HG02938 (cell line): ENCODE data around the gene PTPRM.

ENCODE experiments used
- ATAC-seq: cut with Tn5 transposase; IDR thresholded peaks from one replicate; pipeline ENCODE4 v1.9.1; 2021; ENCODE audit warnings: mild to moderate bottlenecking, moderate library complexity; ENCODE audit not compliant: unreplicated experiment

PTPRM gene

GRCh38 chr18:7624697-7625096, 57.6 kb downstream of the PTPRM start:
- ATAC-seq, result no peak

GRCh38 chr18:7626175-7626921, 59.2 kb downstream of the PTPRM start:
- ATAC-seq, result no peak

GRCh38 chr18:7626922-7627440, 59.9 kb downstream of the PTPRM start:
- no peak for ATAC-seq

GRCh38 chr18:7629416-7629815, 62.3 kb downstream of the PTPRM start:
- no peak for ATAC-seq

DNA sequence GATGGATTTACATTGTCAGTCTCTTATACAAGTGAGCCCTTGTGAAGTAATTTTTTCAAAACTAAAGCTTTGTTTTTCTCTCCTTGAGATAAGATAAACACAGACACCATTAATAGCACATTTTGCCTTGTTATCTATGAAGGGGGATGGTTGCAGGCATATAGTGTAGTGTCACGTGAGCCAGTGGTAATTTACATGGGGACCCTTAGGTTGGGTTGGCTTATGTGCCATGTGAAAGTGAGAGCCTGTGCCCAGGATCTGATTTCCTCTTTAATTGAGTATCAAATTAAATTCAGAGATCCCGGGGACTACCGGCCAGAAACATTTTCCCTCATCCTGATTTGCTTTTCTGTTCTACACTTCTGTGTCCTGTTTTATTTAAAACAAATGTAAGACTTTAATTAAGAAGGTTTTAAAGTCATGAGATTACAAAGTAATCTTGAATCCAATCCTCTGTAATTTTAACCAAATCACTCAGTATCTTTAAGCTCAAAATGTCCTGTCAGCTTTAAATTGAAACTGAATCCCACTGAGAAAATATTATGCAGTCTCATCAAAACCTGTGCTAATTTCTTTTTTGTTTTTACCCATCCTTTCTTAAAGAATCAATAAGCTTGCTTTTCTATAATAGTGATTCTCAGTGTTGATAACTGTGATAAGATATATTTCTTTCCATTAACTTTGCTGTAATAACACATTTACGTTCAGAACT, 63.8 kb downstream of the PTPRM start:
- no peak for ATAC-seq

DNA sequence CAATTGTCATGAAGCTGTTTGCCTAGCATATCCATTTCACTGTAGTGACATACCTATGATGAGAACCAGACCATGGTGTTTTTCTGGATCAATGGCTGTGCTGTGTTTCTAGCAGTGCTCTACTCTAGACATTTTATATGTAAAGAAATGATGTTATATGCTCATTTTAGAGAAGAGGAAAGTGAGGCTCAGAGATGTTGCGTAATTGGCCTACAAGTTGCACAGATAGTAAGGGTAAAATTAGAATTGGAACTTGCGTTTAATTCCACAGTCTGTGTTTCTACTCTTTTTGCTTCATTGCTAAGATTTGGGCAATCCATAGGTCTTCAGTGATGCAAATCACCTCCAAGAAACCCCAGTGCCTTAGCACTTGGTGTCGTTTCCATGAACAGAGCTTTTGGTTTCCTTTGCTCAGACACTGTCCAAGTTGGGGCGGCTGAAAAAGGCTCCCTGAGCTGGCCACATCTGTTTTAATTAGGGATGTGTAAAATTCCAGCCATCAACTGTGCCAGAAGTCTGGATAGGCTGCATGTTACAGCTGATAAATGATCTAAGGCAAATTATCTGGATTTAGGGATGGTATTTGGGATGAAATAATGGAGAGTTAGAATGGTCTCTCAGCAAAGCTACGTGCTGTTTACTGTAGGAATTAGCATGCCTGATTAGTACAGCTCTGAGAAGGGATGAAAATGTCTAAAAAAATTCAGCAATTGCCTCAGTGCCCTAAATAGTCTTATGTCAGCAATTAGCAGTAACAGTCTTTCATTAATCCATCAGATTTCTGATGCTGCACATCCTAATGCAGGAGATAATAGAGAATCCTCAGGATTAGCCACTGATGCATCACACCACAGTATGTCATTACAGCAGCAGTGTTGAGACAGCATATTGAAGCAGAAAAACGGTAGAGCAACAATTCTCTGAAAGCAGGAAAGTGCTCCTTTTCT, 65.3 kb downstream of the PTPRM start:
- no peak for ATAC-seq

DNA sequence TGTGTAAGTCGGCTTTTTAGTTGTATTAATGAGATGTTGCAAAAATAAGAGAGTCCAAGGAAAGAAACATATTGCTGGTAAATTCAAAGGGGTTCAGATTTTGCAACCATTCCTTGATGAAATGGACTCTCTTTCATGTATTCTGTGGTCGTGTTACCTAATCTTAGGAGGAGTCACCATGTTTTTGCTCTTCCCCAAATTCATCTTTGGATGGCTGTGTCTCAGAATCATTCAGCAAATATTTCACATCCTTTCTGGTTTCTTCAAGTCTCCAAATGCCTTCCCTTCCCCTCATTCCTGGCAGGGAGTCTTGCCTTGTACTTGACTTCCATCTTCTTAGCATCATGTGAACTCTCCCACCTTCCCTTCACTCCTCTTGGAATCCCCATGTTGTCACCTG, 66.1 kb downstream of the PTPRM start:
- no peak for ATAC-seq

DNA sequence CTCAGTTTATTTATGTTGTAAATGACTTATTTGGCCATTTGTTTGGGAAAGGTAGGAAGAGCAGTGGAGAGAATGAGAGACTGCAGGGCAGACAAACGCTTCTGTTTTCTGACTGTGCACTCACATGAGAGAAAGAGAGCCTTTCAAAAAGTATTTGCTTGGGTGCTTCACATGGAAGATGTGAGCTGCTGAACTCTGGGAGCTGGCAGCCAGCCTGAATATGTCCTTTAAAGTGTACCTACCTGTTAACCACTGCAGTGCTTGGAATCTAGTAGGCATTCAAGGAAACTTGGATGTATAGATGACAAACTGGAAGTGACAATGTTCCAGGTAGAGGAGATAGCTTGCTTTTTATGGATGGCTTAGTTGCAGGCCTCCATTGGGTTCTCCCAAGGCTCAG, 68.8 kb downstream of the PTPRM start:
- no peak for ATAC-seq

DNA sequence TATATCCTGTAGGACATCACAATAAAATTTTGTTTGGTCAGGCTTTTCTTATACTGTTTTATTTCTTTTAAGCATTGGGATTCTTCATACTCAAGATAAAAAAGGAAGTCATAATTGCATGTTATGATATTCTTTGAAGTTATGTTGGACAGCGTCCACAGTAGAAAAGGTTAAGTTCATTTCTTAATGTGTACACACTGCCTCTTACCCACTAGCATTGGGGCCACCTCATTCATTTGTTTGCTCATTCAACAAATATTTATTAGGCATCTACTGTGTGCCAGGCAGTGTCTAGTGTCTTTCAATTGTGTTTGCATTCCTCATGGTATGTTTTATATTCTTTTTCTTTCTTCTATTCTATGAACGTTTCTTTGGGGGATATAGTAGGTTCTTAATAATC, 70.2 kb downstream of the PTPRM start:
- no peak for ATAC-seq

- ATAC-seq, result no peak
These were observed 71.2 kb downstream of the PTPRM start for GRCh38 chr18:7638321-7638720.

GRCh38 chr18:7641813-7642212, 74.7 kb downstream of the PTPRM start:
- no peak for ATAC-seq

DNA sequence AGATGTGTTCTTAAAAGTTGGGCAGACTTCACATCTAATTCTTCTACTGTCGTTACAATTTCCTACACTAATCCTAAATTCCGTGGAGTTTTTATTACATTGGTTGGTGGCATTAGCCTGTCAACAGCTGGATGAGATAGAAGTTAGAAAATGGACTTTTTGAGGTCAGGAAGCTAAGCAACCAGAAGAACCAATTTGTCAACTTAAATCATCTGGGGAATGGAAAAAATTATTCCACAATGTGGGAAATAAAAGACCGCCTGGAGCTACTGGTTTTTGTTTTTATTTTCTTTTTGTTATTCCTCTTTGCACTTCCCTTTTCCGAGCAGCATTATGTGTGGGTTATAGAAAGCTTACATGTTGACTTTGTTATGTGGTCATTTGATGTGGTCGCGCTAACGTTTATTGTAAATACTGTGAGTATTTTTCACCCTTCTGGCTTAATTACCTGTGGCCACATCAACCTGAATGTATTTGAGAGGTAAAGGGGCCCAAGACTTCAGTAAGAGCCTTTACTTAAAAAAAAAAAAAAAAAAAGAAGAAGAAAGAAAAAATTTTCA, 75.3 kb downstream of the PTPRM start:
- ATAC-seq, result no peak

DNA sequence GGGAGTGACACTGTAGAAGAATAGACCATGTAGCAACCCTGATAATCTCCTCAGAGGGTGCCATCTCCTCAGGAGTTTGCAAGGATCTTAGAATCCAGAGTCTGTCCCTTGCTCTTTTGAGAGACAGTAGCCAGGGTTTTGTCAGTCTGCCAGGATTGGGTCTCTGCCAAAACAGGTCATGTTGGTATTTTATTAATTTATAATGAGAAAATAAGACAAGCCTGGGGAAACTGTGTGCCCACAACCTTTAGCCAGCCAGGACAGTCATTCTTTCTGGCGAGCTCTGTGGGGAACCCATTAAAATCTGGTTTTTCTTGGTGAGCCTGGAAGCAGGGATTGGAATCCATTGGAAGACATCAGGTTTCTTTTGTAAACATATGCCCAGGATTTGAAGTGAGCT, 78.6 kb downstream of the PTPRM start:
- ATAC-seq, result no peak

GRCh38 chr18:7646174-7646886, 79.2 kb downstream of the PTPRM start:
- ATAC-seq, result no peak

- ATAC-seq, result no peak
These were observed 80.4 kb downstream of the PTPRM start for GRCh38 chr18:7647500-7647899.

DNA sequence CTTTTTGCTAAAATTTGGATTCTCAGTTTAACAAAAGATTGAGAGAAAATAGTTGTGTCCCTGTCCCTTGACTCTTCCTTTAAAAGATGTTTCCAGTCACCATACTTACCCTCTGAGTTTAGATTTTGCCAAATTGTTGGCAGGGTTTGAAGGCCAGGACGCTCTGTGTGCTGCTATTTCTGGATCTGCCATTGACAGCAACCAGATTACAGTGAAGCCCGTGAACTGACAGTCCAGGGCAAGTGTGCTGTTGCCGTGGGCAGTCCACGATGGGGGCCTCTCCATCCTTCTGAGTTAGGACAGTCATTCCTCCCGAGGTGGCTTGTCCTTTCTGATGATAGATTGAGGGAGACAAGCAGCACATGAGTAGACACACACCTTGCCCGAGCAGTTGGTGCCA, 89.9 kb downstream of the PTPRM start:
- ATAC-seq, result no peak

DNA sequence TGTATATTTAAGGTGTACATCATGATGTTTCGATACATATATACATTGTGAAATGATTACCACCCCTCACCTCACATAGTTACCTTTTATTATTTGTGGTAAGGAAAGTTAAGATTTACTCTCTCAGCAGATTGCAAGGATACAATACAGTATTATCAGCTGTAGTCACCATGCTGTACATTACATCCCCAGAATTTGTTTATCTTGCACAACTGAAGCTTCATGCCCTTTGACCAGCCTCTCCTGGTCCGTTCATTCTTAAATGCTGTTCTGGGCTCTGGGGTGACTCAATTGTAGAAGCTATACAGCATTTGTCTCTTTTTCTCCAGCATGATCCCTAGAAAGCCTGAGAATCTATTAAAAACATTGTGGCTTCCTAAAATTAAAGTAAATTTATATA, 90.8 kb downstream of the PTPRM start:
- no peak for ATAC-seq

DNA sequence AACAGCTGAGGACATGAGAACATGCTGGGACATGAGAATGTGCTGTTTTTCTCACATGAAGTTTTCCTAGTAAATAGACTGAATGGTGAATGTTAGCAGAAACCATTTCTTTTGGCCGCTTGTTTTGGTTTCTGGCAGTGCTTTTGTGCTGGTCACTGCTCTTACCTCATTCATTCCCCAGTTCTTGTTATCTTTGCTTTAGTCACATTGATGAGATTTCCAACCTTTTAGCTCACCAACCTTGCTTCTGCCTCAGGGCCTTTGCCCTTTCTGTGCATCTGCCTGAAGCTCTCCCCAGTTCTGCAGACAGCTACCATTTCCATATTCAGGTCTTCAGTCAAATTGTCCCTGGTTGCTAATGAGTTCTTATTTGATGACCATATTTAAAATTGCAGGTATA, 91.6 kb downstream of the PTPRM start:
- ATAC-seq, result no peak

GRCh38 chr18:7661207-7661606, 94.1 kb downstream of the PTPRM start:
- no peak for ATAC-seq

- ATAC-seq, result no peak
These were observed 95.8 kb downstream of the PTPRM start for GRCh38 chr18:7662866-7663265.
